GM19238 (cell line): ENCODE results near the gene PIK3R2.

Experiments
- DNase-seq: peaks from one replicate; pipeline ENCODE4 v3.0.0; 2011; ENCODE audit warnings: low spot score; ENCODE audit not compliant: insufficient read length

PIK3R2 gene

DNA sequence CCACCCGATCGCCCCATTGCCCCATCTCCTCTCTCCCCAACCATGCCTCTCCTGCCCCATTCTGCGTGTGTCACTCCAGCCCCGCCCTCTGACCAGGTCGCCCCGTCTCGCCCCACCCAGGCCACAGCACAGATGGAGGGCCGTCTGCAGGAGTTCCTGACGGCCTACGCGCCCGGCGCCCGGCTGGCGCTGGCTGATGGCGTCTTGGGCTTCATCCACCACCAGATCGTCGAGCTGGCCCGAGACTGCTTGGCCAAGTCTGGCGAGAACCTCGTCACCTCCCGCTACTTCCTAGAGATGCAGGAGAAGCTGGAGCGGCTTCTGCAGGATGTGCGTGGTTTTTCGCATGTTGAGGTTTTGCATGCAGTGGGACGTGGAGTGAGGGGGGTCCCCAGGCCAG is 29.1 kb upstream of the PIK3R2 start:
- no peak for DNase-seq

DNA sequence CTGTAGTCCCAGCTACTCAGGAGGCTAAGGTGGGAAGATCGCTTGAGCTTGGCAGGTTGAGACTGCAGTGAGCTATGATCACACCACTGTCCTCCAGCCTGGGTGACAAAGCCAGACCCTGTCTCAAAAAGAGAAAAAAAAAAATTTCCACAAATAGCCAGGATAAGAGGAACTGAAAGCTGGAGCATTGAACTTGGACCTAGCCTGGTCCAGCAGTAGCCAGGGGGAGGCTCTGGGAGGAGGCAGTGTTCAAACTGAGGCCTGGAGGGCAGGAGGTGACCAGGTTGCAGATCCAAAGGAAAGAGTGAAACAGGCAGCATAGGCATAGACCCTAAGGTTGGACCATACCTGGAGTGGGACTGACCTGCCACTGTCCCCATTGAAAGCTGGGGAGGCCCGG is 26.9 kb upstream of the PIK3R2 start:
- no peak for DNase-seq

DNA sequence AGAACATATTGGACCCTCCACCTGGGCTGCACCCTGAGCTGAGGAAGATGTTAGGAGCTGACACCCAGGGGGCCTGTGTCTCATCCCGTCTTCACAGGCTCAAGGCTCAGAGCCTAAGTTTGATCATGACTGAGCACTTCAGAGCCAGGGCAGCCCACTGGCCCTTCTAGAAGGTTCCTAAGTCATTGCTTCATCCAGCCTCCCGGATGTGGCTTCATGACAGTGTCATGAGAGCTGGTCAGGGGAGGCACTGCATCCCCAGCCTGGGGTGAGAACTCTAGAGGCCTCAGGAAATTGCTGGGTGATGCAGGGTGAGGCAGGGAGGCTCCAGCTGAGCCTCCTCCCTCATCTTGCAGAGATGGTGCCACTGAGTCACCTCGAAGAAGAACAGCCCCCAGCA is 24.9 kb upstream of the PIK3R2 start:
- no peak for DNase-seq

DNA sequence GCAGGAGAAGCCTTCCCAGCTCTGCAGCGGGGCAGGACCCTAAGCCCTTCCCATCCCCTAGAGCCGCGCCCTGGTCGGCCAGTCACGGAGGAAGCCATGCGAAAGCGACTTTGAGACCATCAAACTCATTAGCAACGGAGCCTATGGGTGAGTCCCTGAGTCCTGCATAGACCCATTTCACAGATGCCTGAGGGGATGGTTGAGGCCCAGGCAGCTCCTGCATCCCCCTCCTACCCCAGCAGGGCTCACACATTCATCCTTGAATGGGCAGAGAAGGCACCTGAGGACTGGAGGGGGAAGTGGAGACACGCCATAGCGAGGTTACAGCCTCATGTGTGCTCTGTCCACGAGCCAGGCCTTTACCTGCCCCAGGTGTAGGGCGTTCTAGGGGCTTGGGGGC is 24.2 kb upstream of the PIK3R2 start:
- DNase-seq: no peak

DNA sequence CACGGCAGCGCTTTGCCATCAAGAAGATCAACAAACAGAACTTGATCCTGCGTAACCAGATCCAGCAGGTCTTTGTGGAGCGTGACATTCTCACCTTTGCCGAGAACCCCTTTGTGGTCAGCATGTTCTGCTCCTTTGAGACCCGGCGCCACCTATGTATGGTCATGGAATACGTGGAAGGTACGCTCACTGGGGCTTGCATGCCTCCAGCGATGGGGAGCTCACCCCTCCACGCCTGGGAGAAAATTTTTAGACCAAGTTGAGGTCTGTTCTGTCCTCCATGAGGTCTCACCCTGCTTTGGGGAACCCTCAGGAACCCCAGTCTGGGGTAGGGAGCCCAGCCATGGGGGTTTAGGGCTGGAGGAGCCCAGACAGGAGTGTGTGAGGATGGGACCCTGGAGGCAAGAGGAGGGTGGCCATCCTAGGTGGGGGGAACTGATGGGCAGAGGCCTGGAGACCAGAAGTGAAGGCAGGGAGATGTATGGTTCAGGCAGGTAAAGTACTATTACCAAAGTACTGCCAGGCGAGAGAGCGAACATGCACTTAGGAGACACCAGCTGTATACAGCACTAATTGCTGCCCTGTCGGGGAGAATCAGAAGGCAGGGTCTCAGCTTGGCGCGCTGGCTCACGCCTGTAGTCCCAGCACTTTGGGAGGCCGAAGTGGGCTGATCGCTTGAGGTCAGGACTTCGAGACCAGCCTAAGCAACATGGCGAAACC is 22.3 kb upstream of the PIK3R2 start:
- no peak for DNase-seq

DNA sequence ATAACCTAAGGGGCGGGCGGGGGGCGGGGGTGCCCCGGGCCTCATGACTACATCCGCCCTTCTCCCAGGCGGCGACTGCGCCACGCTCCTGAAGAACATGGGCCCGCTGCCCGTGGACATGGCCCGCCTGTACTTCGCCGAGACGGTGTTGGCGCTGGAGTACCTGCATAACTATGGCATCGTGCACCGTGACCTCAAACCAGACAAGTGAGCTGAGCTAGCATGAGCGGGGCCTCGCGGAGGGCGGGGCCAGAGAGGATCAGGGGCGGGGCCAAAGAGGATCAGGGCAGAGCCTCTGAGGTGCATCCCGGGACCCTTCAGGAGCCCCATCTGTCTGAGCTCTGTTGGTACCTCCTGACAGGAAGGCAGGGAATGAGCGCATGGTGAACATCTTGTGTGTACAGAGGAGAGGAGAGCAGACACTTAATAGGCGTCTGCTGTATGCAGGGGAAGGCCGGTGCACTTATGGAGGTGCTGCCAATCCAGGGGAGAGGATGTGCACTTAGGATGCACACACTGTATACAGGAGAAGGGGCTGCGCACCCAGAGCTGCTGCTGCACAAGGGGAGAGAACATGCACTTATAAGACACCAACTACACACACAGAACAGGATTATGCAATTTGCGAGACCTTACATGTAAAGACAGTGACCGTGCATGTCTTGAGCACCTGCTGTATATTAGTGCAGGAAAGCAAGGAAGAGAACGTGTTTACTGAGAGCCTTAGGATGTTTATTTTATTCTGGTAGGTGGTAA is 20.9 kb upstream of the PIK3R2 start:
- DNase-seq: no peak

DNA sequence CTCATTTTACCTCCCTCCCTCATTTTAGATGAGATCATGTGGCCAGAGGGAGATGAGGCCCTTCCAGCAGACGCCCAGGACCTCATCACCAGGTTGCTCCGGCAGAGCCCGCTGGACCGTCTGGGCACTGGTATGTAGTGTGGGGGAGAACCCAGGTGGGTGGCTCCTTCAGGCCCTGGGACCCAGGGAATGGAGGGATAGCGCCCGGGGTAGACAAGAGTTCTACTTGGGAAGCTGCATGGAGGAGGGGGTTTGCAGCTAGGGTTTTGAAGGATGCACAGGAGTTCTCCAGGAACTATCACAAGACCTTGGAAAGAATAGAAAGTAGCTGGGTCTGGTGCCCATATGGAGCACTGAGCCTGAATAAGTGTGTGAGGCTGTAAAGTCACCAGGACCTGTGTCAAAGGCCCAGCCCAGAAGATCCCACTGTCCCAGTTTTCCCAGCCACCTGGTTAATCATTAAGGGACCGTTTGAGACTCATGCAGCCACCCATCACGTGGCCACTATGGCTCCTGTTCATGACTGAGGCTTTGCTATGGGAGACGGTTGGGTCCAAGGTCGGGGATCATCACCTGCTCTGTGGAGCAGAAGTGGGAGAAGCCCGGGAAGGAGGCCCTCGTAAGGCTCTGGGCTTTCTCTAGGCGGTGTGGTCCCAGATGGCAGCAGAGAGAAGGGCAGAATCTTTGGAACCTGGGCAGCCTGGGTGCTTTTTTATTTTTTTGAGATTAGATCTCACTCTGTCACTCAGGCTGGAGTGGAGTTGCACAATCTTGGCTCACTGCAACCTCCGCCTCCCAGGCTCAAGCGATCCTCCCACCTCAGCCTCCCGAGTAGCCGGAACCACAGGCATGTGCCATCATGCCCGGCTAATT is 17.0 kb upstream of the PIK3R2 start:
- DNase-seq: no peak

DNA sequence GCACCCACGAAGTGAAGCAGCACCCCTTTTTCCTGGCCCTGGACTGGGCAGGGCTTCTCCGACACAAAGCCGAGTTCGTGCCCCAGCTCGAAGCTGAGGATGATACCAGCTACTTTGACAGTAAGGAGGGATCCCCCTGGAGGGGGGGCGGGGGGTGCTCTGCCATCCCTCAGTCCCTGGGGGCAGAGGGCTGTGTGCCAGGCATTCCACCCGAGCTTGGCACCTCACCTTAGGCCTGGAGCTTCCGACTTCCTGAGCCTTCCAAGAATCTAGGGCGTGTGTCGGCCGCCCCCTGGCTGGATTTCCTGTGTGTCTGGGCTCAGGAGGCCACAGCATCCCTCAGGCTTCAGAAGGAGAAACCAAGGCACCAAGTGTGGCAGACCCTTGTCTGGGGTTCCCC is 15.7 kb upstream of the PIK3R2 start:
- no peak for DNase-seq

DNA sequence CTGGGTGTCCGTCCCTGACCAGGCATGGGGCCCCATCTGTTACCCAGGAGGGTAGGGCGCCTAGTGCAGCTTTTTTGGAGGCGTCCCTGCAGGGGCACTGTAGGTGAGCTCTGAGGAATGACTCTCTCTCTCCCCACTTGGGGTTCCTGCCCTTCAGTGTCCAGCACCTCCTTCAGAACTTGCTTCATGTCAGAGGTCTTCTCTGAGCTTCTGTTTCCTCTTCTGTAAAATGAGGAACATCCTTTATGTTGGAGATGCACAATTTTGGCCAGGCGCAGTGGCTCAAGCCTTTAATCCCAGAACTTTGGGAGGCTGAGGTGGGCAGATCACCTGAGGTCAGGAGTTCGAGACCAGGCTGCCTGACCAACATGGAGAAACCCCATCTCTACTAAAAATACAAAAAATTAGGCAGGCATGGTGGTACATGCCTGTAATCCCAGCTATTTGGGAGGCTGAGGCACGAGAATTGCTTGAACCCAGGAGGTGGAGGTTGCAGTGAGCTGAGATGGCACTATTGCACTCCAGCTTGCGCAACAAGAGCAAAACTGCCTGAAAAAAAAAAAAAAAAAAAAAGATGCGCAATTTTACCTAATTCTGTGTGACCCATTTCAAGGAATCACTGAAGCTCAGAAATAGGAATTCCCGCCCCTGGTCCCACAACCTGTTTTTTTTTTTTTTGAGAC is 15.2 kb upstream of the PIK3R2 start:
- DNase-seq: no peak

DNA sequence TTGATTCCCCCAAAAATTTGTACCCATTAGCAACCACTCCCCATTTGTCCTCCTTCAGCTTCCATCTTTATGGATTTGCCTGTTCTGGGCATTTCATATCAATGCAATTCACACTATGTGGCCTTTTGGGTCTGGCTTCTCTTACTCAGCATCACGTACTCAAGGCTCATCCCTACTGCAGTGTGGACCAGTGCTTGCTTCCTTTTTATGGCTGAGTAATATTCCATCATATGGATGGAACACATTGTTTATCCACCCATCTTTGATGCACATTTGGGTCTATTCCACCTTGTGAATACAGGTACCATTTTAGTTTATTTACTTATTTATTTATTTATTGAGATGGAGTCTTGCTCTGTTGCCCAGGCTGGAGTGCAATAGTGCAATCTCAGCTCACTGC is 12.5 kb upstream of the PIK3R2 start:
- DNase-seq: no peak

DNA sequence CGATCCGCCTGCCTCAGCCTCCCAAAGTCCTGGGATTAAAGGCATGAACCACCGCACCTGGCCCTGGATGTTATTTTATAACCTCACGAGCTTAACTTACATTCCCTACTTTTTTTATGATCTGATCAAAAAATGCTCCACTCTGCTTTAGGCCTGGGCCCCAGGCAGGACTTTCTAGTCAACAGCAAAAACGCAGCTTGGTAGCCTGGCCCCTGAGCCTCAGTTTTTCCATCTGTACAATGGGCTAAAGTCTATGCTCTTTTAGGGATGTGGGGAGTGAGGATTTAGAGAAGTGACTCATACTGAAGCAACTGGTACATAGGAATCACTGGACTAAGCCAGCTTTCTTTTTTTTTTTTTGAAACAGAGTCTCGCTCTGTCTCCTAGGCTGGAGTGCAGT is 11.9 kb upstream of the PIK3R2 start:
- DNase-seq: no peak

DNA sequence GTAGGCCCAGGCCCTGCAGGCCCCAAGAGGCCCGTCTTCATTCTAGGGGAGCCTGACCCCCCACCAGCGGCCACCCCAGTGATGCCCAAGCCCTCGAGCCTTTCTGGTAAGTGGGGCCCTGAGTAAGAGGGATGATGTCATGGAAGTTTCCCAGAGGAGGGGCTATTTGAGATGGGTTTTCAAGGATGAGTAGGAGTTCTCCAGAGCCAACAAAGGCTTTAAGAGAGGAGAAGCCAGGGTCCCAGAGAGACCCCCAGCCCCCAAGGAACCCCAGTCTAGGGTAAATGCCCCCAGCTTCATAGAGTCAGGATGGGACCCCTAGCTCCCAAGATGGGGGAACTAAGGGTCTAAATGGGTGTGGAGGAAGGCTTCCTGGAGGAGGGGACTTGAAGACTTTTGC is 9.1 kb upstream of the PIK3R2 start:
- no peak for DNase-seq

DNA sequence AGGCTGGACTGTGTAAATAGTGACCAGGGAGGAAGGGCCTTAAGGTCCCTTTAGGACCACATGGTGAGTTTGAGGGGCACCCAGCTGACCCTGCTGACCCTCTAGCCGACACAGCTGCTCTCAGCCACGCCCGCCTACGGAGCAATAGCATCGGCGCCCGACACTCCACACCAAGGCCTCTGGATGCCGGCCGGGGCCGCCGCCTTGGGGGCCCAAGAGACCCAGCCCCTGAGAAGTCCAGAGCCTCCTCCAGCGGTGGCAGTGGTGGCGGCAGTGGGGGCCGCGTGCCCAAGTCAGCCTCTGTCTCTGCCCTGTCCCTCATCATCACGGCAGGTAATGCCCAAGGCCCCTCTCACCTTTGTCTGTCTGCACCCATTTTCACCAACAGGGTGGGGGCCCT is 8.6 kb upstream of the PIK3R2 start:
- DNase-seq: no peak

DNA sequence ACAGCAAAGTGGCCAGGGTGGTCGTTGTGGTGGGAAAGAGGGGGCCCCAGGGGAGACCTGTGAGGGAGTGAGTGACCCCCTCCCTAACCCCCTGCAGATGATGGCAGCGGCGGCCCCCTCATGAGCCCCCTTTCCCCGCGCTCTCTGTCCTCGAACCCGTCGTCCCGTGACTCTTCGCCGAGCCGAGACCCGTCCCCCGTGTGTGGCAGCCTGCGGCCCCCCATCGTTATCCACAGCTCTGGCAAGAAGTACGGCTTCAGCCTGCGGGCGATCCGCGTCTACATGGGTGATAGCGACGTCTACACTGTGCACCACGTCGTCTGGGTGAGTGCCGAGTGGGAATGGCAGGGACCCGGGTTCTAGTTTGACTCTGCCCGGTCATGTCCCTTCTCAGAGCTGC is 8.1 kb upstream of the PIK3R2 start:
- DNase-seq: no peak

DNA sequence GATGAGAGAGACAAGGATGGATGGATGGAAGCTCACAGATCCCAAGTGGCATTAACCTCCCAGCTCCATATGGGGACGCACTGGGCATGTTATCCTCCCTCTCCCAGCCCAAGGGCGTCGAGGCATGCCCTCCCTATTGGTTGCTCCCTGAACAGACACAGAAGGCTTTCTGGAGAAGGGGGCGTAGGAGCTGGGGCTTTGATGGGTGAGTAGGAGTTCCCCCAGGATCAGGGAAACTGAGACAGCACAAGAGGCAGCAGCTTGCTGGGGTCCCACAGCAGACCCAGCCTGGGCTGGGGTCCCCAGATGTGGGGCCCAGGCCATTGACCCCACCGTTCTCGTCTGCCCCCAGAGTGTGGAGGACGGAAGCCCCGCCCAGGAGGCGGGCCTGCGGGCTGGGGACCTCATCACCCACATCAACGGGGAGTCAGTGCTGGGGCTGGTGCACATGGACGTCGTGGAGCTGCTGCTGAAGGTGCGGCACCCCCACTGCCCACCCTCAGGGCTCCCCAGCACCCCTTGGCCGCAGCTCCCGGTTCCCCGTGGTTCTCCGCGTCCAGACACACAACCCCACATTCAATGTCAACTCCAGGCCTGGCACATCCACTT is 7.5 kb upstream of the PIK3R2 start:
- no peak for DNase-seq

DNA sequence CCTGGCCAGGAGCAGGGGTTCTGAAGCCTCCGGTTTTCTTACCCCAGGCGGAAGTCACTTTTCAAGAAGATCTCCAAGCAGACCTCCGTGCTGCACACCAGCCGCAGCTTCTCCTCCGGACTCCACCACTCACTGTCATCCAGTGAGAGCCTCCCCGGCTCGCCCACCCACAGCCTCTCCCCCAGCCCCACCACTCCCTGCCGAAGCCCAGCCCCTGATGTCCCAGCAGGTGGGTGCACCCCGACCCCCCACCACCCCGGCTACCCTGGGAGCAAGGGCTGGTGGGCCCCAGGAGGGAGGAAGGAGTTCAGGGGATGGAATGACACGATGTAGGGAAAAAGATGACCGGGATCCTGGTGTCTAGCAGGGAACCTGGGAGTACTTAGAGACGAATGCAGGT is 5.6 kb upstream of the PIK3R2 start:
- DNase-seq: no peak

DNA sequence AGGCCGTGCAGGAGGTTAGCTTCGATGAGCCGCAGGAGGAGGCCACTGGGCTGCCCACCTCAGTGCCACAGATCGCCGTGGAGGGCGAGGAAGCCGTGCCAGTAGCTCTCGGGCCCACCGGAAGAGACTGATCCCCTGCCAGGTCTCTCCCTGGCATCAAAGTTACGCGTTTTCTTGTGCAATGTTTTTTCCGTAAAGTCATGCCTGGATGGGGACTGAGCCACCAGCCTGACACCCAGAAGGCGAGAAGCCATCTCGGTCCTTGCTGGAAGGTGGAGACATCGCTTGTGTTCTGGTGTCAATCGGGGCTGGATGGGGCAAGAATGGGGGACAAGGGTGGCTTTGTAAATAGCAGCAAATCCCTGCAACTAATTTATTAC is 3.4 kb upstream of the PIK3R2 start:
- DNase-seq: no peak

DNA sequence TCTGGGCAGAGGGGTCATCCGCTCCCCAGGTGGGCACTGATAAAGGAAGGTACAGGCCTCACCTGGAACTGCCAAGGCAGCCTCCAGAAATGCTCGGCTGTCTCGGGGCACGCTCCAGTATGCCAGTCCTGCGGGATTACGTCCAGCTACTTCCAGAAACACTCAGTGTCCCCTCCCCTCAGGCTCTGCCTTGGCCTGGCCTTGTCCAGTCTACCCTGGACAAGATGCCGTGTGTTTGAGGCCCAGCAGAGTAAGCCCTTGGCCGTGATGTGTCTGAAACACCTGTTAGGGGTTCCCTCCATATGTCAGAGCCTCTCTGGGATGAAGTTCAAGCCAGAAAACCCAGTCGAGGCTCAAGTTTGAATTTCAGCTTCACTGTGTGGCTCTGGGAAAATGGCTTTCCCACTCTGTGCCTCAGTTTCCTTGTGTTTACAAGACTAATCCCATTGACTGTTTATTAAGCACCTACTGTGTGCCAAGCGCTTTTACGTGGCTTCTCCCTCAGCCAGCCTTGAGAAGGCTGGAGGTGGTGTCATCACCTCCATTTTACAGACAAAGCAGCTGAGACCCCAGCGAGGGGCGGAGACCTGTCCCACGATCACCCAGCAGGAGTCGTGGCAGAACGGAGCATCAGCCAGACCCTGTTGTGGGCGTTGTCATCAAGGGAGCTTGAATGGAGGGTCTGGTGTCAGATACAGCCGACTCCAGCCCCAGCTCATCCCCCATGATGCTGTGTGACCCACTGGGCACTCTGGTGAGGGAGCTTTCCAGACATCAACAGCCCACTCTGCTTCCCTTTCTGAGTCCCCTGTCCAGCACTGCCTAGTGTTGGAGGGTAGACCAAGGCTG is 2.0 kb upstream of the PIK3R2 start:
- DNase-seq: no peak

DNA sequence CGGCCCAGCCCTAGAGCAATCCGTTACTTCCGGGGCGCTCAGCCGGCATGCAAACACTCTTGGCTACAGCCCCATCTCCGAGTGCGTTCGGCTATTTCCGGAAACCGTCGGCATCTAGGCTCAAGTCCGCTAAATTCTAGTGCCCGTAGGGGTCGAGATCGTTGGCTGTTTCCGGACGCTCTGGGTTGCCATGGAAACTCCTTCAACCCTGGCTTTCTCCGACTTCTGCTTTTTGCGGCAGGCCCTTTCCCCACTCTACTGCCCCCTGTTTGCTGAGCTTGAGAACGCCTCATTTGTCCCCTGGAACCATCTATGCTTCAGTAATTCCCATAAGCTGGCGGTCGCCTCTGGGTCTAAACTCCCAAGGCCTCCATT is 534 bp upstream of the PIK3R2 start:
- peak; percentile 100 for DNase-seq

DNA sequence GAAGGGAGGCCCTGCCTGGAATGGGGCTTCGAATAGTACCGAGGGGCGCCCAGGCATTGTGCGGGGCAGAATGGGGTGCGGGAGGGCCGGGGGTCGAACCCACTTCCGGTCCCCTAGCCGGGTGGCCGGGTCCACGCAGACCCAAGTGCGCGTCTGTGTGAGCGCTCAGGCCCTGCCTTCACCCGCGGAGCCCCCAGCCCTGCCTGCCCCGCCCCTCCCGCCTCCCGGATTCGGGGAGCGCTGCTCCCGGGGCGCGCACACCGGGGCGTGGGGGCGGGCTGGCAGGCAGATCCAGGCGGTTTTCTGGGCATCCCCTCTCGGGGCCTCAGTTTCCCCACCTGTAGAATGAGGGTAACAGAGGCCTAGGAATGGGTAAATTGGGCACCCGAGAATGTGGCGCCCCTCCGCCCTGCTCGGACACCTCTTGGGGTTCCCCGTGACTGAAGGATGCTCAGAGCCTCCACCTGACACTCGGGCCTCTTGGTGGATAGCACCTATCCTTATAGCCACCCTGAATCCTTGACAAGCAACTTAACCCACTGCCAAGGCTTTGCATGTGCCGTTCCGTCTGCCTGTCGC is 682 bp downstream of the PIK3R2 start:
- DNase-seq: no peak
